ENCODE data around the gene PTN.

Gene PTN

DNA sequence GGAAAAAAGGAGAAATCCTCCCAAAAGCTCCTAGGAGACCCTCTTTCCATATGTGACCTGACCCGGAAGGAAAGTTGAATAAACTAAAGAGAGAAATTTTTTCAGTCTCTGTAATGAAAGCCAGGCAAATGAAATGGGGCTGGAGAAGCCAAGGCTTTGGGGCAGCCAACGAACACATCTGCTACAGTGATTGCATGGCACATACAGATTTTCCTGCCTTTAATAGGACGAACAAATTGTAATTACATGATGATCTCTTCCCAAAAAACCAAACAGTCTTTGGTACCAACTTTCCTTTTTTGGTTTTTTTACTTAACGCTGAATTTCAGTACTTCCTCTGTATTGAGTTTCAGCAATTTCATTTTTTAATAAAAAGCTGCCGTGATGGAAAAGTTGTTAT lies 23.5 kb upstream of the PTN start:
- no peak overlapping the region for H3K27ac ChIP-seq
- no peak for DNase-seq (ENCODE audit: low spot score)
- TF ChIP-seq, protein P1, sequence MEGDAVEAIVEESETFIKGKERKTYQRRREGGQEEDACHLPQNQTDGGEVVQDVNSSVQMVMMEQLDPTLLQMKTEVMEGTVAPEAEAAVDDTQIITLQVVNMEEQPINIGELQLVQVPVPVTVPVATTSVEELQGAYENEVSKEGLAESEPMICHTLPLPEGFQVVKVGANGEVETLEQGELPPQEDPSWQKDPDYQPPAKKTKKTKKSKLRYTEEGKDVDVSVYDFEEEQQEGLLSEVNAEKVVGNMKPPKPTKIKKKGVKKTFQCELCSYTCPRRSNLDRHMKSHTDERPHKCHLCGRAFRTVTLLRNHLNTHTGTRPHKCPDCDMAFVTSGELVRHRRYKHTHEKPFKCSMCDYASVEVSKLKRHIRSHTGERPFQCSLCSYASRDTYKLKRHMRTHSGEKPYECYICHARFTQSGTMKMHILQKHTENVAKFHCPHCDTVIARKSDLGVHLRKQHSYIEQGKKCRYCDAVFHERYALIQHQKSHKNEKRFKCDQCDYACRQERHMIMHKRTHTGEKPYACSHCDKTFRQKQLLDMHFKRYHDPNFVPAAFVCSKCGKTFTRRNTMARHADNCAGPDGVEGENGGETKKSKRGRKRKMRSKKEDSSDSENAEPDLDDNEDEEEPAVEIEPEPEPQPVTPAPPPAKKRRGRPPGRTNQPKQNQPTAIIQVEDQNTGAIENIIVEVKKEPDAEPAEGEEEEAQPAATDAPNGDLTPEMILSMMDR (IDR thresholded peaks at IDR 0.05), result no peak
- H3K4me3 ChIP-seq, result no peak overlapping the region

DNA sequence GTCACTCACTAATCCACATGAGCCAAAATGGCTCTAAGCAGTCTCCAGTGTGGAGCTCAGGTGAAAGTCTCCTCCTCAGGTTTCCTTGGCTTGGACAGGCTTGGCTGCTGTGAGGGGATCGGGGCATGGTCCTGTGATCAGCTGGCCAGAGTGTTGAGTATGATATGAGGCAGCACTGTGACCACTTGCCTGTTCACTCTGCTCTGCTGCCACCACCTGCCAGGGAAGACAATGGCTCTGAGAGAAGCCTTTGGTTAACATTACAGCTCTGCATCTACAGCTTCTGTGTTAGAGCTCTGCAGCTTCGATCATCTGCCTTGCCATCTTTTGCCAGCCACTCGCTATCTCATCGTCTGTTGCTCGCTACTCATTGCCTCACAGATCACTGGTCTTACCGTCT lies 20.1 kb upstream of the PTN start:
- Histone ChIP-seq H3K27ac (no peak overlapping the region), H3K4me3 (no peak overlapping the region)
- DNase-seq (ENCODE audit: low spot score), result no peak
- TF ChIP-seq, protein P1 (IDR thresholded peaks at IDR 0.05), result no peak

DNA sequence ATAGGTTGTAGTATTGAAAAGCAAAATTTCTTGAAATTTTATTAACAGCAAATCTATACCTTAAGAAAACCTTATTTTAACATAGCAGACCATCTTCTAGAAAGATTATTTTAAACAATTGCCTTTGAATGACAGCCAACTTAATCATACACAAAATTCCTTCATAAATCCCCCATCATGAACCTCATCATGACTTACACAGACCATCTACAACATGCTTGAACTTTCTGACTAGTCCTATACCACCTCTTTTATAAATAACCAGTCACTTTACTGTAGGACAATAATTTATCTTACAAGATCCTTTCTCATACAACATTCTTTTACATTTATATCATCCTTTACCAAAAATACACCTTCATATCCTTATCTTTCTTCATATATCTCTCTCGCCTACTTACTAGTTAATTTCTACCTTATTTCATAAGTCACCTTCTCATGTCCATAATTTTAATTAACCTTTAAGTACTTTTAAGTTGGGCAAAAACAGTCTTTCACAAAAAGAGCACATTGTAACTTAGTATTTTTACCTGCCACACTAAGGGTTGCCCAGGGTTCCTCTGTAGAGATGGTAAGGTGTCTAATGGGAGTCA lies 16.6 kb upstream of the PTN start:
- TF ChIP-seq, protein P1 (IDR thresholded peaks at IDR 0.05), result no peak
- DNase-seq (ENCODE audit: low spot score), result no peak
- H3K27ac ChIP-seq, result no peak overlapping the region
- H3K4me3 ChIP-seq, result no peak overlapping the region

DNA sequence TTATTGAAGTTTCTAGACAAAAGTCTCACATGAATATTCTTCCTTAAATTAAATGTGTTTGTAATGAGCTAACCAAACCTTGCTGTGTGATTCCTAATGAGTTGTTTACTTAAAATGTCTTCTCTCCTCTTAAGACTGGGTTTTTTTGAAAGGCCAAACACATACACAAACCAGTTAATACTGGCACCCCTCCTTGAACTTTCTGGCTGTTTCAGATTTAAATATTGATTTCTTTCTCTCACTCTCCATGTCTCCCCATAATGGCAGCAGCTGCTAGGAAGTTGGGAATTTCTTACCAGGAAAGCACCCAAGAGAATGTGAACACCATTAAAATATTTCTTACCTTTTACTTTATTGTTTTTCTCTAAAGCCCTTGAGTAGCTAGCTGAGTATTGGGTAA lies 11.4 kb upstream of the PTN start:
- TF ChIP-seq, protein P1 (IDR thresholded peaks at IDR 0.05), result no peak
- Histone ChIP-seq H3K27ac (no peak overlapping the region), H3K4me3 (no peak overlapping the region)
- no peak for DNase-seq (ENCODE audit: low spot score)

DNA sequence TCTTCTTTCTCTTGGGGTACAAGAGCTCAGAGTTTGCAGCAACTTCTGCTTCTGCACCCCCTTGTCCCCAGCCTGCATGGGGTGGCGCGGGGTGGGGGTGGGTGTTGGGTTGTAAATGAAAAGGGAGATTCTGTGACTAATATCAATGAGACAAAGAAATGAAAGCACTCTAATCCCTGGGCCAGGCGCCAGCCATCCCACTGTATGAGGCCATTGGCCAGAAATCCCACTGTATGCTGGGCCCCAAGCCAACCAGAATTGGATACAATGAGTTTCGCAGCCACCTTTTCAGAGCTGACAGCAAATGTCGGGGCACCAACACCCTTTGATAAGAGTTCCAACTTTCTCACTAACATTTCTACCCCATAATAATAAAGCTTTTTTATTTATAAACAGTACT lies 10.9 kb upstream of the PTN start:
- H3K27ac ChIP-seq, result no peak overlapping the region
- no peak overlapping the region for H3K4me3 ChIP-seq
- TF ChIP-seq, protein P1 (IDR thresholded peaks at IDR 0.05), result no peak
- no peak for DNase-seq (ENCODE audit: low spot score)

DNA sequence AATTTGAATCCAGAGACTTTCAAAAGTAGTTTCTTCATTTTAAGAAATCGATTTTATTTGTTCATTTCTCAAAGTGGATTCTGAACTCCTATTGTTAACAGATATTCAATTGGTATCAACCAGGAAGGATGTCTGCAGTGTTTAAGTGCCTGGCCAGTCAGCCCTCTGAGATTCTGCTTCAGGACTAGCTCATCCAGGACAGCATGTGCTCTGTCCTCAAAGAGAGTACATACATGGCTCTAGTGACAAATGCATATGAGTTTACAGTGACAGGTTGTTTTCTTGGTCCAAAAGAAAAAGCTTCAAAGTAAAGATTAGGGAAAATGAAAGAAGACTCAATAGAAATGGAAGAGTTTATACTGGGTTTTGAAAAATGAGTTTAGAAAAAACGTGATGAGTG lies 8.4 kb upstream of the PTN start:
- Histone ChIP-seq H3K27ac (no peak overlapping the region), H3K4me3 (no peak overlapping the region)
- TF ChIP-seq, protein P1 (IDR thresholded peaks at IDR 0.05), result no peak
- no peak for DNase-seq (ENCODE audit: low spot score)

DNA sequence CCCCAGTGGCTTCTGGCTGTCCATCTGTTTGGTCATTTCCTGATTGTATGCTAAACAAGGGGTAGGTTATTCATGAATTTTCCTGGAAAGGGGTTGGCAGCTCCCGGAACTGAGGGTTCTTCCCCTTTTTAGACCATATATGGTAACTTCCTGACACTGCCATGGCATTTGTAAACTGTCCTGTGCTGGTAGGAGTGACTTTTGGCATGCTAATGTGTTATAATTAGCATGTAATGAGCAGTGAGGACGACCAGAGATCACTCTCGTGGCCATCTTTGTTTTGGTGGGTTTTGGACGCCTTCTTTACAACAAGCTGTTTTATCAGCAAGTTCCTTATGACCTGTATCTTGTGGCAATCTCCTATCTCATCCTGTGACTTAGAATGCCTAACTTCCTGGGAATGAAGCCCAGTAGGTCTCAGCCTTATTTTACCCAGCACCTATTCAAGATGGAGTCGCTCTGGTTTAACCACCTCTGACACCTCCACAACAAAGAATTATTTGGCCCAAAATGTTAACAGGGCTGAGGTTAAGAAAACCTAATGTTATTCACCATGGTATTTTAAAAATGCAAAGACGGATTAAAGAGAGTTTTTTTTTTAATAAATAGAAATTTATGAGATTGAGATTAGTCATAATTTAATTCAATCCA lies 2.4 kb upstream of the PTN start:
- no peak for DNase-seq (ENCODE audit: low spot score)
- no peak overlapping the region for H3K27ac ChIP-seq
- H3K4me3 ChIP-seq, result no peak overlapping the region
- TF ChIP-seq, protein P1 (IDR thresholded peaks at IDR 0.05), result no peak
